Measurements from ENCODE around the gene MCUB. TPM values are rescaled to one million over a fixed set of nuclear protein-coding genes. Genes with fewer than 3 reads are reported as not detected.
A peak's percentile ranks its signal among the peaks of the same experiment; 100 is the strongest.
"Not testable (repeated sequence)": the region's sequence is repeated elsewhere in the genome, so short reads cannot be mapped to it uniquely, and the experiment has no call there.

Gene MCUB, protein sequence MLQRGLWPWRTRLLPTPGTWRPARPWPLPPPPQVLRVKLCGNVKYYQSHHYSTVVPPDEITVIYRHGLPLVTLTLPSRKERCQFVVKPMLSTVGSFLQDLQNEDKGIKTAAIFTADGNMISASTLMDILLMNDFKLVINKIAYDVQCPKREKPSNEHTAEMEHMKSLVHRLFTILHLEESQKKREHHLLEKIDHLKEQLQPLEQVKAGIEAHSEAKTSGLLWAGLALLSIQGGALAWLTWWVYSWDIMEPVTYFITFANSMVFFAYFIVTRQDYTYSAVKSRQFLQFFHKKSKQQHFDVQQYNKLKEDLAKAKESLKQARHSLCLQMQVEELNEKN
- 14.1 and 14.8 TPM in 2 replicates for total RNA-seq
- long read RNA-seq, transcript MCUB-201 (8 exons, 2,278 nt) = major isoform, 12 of 17 reads
- long read RNA-seq, partial matches to known transcripts = 0 of 17 reads
- long read RNA-seq, other reads (novel, unspliced or antisense) = 5 of 17 reads

DNA sequence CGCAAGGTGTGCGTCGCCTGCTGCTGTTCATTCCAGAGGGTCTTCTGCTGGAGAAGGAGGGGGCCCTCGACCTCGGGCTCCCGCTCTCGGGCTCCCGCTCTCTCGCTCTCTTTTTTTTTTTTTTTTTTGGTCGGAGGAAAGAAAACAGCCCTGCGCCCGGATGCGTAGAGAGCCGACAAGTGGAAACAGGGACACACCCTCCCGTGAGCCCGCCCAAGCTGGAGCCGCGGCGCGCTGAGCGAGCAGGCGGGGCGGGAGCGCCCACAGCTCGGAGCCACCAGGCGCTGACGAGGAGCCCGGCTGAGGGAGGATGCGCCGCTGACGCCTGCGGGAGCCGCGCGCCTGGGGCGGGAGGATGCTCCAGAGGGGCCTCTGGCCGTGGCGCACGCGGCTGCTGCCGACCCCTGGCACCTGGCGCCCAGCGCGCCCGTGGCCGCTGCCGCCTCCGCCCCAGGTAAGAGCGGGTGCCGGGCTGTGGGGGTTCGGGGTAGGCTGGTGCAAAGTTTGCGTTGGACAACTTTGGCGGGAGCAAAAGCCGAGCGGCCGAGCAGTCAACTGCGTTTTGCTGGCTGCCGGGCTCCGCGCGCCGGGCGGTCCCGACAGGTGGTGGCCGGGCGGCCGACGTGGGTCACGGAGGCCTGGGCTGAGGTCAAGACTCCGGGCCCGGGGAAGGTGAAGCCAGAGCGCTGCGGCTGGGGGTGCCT lies at the start of gene MCUB:
TSS of gene MCUB (plus strand) at position 264 of the 704 bp plus-strand sequence. CDS start at position 356, 92 bp downstream.
- Mint-ChIP-seq H3K27me3 (ENCODE audit: unreplicated experiment) (no peaks in the 10 kb centered on the region), H3K9me3 (ENCODE audit: unreplicated experiment) (no peaks in the 10 kb centered on the region), H3K27ac (ENCODE audit: unreplicated experiment) (peak within 1 kb of the TSS; percentile 94), H3K4me3 (ENCODE audit: unreplicated experiment) (peak within 1 kb of the TSS; percentile 90), H3K36me3 (ENCODE audit: unreplicated experiment) (no peaks in the 10 kb centered on the region), H3K4me1 (ENCODE audit: unreplicated experiment) (peaks cover 24% of the 10 kb centered on the region)
- peak; percentile 93 for DNase-seq (ENCODE audit: extremely low spot score, unreplicated experiment)
- TF ChIP-seq, protein P1, sequence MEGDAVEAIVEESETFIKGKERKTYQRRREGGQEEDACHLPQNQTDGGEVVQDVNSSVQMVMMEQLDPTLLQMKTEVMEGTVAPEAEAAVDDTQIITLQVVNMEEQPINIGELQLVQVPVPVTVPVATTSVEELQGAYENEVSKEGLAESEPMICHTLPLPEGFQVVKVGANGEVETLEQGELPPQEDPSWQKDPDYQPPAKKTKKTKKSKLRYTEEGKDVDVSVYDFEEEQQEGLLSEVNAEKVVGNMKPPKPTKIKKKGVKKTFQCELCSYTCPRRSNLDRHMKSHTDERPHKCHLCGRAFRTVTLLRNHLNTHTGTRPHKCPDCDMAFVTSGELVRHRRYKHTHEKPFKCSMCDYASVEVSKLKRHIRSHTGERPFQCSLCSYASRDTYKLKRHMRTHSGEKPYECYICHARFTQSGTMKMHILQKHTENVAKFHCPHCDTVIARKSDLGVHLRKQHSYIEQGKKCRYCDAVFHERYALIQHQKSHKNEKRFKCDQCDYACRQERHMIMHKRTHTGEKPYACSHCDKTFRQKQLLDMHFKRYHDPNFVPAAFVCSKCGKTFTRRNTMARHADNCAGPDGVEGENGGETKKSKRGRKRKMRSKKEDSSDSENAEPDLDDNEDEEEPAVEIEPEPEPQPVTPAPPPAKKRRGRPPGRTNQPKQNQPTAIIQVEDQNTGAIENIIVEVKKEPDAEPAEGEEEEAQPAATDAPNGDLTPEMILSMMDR (IDR thresholded peaks at IDR 0.05) = no peak

DNA sequence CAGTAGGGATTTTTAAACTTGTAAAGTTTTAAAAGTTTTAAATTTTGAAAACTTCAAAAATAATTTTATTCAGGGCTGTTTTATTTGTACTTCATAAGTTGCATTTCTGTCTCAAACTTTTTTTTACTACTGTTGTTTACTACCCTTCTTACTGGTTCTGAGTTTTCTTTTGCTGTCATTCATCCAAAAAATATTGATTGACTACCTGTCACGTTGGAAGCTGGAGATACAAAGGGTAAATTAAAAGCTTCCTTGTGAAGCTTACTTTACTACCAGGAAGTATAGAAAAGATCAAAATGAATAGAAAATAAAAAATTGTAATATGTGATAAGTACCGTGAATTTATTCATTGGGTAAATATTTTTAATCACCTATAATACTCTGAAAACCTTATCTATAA lies 49.4 kb upstream of the MCUB start:
- Mint-ChIP-seq H3K4me1 (ENCODE audit: unreplicated experiment) (no peaks in the 10 kb centered on the region), H3K4me3 (ENCODE audit: unreplicated experiment) (no peak overlapping the region), H3K27me3 (ENCODE audit: unreplicated experiment) (no peaks in the 10 kb centered on the region), H3K36me3 (ENCODE audit: unreplicated experiment) (peaks cover 50% of the 10 kb centered on the region), H3K9me3 (ENCODE audit: unreplicated experiment) (no peaks in the 10 kb centered on the region), H3K27ac (ENCODE audit: unreplicated experiment) (no peak overlapping the region)
- TF ChIP-seq, protein P1 (IDR thresholded peaks at IDR 0.05) = no peak
- no peak for DNase-seq (ENCODE audit: extremely low spot score, unreplicated experiment)

DNA sequence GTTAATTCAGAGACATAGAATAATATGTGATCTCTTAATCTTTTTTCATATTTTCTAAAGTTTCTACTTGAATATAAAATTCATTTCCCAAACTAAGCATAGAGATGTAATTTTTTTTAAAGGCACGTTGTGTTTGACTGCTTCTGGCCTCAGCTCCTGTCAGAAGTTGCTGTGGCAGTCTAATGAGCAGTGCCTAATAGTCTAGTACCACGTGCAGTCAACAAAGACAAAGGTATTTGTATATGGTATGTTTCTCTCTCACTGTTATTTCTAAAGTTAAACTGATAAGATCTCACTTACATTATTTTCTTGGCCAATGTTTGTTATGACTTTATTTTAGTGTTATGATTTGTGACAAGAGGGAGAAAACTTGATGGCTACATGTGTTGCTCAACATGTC lies 48.6 kb upstream of the MCUB start:
- Mint-ChIP-seq H3K4me1 (ENCODE audit: unreplicated experiment) (no peaks in the 10 kb centered on the region), H3K4me3 (ENCODE audit: unreplicated experiment) (no peak overlapping the region), H3K27me3 (ENCODE audit: unreplicated experiment) (no peaks in the 10 kb centered on the region), H3K9me3 (ENCODE audit: unreplicated experiment) (no peaks in the 10 kb centered on the region), H3K27ac (ENCODE audit: unreplicated experiment) (no peak overlapping the region), H3K36me3 (ENCODE audit: unreplicated experiment) (peaks cover 47% of the 10 kb centered on the region)
- TF ChIP-seq, protein P1 (IDR thresholded peaks at IDR 0.05) = no peak
- no peak for DNase-seq (ENCODE audit: extremely low spot score, unreplicated experiment)

DNA sequence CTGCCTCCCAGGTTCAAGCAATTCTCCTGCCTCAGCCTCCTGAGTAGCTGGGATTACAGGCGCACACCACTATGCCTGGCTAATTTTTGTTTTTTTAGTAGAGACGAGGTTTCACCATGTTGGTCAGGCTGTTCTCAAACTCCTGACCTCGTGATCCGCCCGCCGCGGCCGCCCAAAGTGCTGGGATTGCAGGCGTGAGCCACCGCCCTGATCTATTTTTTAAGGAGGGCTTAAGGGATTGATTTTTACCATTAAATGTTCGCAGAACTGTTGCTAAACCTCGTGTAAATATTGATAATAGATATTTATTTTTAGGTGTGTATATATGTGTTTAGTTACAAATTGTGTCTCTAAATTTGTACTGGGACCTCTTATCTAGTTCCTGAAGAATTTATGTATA lies 46.7 kb upstream of the MCUB start:
- H3K4me1 Mint-ChIP-seq (ENCODE audit: unreplicated experiment); H3K27ac Mint-ChIP-seq (ENCODE audit: unreplicated experiment); H3K9me3 Mint-ChIP-seq (ENCODE audit: unreplicated experiment); H3K27me3 Mint-ChIP-seq (ENCODE audit: unreplicated experiment); DNase-seq (ENCODE audit: extremely low spot score, unreplicated experiment); H3K4me3 Mint-ChIP-seq (ENCODE audit: unreplicated experiment): not testable (repeated sequence)
- H3K36me3 Mint-ChIP-seq (ENCODE audit: unreplicated experiment) = peaks cover 54% of the 10 kb centered on the region

DNA sequence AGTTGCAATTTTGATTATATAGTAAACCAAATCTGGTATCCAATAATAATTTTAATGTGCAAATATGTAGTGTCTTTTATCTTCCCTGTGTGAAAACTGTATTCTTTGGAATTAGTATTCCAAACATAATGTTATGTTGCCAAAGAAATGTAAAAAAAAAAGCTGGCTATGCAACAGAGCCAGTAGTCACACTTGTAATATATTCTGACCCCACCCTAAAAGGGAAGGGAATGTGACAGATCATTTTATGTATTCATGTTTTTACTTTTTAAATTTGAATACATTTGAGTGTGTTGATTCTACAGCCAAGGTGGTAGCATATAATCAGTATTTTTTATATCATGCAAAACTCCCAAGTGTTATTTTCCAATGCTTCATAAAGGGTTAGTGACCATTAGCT lies 27.9 kb upstream of the MCUB start:
- Mint-ChIP-seq H3K4me1 (ENCODE audit: unreplicated experiment) (no peaks in the 10 kb centered on the region), H3K27ac (ENCODE audit: unreplicated experiment) (no peak overlapping the region), H3K27me3 (ENCODE audit: unreplicated experiment) (no peaks in the 10 kb centered on the region), H3K9me3 (ENCODE audit: unreplicated experiment) (peaks cover 3% of the 10 kb centered on the region), H3K36me3 (ENCODE audit: unreplicated experiment) (peaks cover 53% of the 10 kb centered on the region), H3K4me3 (ENCODE audit: unreplicated experiment) (no peak overlapping the region)
- no peak for DNase-seq (ENCODE audit: extremely low spot score, unreplicated experiment)
- TF ChIP-seq, protein P1 (IDR thresholded peaks at IDR 0.05) = no peak
